Measurements from ENCODE around the gene MAN2B1.
"Not testable (repeated sequence)": the region's sequence is repeated elsewhere in the genome, so short reads cannot be mapped to it uniquely, and the experiment has no call there.

MAN2B1 gene

DNA sequence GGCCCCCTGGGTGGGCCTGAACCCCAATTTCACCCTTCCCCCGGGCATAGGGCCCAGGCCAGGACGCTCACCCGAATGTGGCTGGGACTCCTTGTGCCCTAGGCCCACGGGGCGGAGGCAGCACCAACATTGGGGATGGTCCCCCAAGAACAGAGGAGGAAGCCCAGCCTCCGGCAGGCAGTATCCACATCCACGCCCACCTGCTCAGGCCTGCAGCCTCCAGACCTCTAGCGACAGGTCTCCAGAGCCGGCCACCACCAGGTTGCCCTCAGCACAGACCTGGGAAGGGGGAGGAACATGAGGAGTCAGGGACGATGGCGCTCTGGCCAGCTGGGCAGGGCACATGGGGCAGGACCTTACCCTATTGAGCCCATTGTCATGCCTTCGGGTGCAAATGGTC lies 22.5 kb upstream of the MAN2B1 start:
- DNase-seq (ENCODE audit: low read depth), result no peak

DNA sequence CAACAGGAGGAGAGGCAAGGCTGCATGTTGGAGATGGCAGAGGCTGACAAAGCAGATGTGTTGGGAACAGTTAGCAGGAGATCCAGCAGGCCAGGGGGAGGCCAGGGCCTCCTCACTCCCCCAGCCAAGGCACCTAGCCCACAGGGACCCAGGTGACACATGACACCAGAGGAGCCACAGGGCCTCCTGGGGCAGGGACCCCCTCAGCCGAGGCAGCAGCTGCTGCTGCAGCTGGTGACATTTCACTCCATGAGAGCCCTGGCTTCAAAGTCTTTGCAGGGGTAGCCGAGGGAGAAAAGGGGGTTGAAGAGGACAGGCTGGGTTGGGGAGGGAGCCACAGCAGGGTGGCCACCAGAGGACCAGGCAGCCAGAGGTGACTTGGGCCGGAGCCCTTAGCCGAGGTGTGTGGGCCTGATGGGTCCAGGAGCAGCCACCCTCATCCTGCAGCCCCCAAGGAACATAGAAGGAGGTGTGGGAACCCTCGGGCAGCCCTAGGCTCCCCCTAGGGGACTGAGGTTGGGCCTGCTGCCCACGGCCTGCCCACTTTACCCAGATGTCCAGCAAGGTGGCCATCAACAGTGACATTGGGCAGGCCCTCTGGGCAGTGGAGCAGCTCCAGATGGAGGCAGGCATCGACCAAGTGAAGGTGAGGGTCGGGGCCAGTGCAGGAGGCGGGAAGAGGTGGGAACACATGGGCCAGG lies 21.1 kb upstream of the MAN2B1 start, which contains the start of gene GNG14:
TSS of gene GNG14 (plus strand) at position 503 of the 701 bp plus-strand sequence. CDS start at position 554, 51 bp downstream.
- DNase-seq (ENCODE audit: low read depth), result no peak

- no peak for DNase-seq (ENCODE audit: low read depth)
Measured at GRCh38 chr19:12685831-12686230, 19.3 kb upstream of the MAN2B1 start.

DNA sequence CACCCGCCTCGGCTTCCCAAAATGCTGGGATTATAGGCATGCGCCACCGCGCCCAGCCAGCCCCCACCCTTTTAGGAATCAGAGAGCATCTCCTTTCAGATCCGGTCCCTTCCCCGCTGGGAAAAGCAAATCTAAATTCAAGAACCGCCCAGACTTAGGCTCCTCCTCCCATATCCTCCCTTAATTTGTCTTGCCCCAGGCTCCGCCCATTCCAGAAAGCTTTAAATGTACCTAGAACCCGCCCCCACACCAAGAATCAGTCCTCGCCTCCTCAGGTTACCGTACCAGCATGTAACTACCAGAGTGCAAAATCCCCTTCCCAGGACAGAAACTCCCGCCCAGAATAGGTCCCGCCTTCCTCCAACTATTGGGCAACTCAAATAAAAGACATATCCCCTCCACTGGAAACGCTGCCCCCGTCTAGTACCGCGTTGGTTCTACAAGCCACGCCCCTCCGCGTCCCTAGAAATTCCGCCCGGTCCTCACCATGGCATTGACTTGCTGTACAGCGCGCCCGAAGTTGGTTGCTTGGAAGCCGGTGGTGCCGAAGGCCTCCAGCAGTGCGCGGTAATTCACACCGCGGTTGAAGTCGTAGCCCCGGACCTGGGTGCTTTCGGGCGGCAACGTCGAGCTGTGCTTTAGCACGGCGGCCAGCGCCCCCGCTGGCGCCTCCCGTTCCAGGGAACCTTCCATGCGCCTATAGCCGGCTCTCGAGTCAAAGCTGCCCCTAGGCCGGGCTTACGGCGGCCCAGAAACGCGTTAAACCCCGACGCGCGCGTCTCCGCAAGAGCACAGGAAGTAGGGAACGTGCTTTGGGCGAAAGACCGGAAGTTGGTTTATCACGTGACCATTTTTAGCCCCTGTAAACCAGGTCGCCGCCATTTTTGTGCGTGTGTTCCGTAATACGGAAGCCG lies 14.8 kb upstream of the MAN2B1 start, which contains the start of gene DHPS:
TSS of gene DHPS (minus strand) at position 807 of the 914 bp plus-strand sequence. CDS start at position 693, 114 bp downstream.
- peak; percentile 74 for DNase-seq (ENCODE audit: low read depth)

DNA sequence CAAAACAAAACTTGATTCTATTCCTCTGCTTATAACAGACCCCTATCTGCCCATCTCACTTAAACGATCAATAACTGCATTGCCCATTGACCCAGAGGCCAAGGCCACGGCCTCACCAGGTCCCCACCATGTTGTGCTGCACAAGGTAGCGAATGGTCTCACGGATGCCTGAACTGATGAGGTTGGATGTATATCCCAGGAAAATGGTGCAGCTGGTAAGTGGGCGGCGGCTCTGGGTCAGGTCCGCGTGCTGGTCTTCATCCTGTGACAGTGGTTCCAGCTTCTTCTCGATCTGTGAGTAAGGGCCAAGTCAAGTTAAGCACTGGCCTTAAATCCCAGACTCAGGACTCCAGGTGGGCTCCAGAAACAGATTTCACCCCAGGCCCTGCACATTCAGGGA lies 13.5 kb upstream of the MAN2B1 start:
- DNase-seq (ENCODE audit: low read depth), result no peak

- DNase-seq (ENCODE audit: low read depth), result not testable (repeated sequence)
Measured at GRCh38 chr19:12678039-12678438, 11.5 kb upstream of the MAN2B1 start.

DNA sequence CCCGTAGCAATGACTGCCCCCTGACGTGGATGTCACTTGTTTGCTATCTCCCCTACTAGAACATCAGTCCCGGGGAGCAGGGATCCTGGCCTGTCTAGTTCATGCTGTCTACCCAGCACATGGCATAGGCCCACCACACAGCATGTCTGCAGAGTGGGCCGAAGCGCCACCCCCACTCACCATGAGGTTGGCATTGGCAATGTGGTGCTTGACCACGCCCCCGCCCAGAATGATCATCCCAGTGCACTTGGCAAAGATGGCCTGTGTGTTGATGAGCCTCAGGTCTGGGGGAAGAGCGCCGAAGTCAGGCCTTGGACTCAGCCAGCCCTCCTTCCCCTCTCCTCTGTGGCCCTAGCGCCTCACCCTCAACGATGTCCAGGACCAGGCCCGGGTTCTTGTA lies 10.4 kb upstream of the MAN2B1 start:
- DNase-seq (ENCODE audit: low read depth), result no peak

DNA sequence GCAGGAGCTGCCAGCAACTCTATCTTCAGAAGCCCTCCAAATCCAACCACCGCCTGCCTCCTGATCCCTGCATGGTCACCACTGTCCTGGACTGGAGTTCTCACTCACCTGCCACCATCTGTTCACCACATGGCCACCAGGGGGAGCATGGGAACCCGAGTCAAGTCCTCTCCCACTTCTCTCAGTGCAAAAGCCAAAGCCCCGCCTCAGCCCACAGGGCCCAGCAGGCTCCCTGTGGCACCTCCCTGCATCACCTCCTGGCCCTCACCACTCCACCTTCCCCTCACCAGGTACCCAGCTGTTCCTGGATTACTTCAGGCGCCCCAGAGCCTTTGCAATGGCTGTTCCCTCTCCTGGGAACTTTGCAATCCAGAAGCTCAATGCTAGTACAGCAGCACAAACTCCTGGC lies 9.8 kb upstream of the MAN2B1 start:
- peak; percentile 89 for DNase-seq (ENCODE audit: low read depth)

GRCh38 chr19:12675940-12676339 lies 9.4 kb upstream of the MAN2B1 start:
- DNase-seq (ENCODE audit: low read depth), result no peak

GRCh38 chr19:12675399-12675798 lies 8.9 kb upstream of the MAN2B1 start:
- no peak for DNase-seq (ENCODE audit: low read depth)

DNA sequence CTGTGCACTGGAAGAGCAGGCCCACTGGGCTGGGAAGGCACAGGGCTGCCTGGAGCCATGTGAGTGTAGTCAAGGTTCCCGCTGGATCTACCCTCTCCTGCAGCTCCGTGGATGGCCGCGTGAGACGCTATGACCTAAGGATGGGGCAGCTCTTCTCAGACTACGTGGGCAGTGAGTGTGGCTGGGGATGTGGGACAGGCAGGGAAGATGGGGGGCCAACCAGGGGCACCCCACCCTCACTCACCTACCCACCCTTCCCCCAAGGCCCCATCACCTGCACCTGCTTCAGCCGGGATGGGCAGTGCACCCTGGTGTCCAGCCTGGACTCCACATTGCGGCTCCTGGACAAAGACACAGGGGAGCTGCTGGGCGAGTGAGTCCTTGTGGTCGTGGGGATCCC lies 6.2 kb upstream of the MAN2B1 start:
- no peak for DNase-seq (ENCODE audit: low read depth)

- no peak for DNase-seq (ENCODE audit: low read depth)
Measured at GRCh38 chr19:12670159-12670928, 3.8 kb upstream of the MAN2B1 start.

GRCh38 chr19:12669270-12670158 lies 3.0 kb upstream of the MAN2B1 start:
- DNase-seq (ENCODE audit: low read depth), result peak; percentile 57

- DNase-seq (ENCODE audit: low read depth), result no peak
Measured at GRCh38 chr19:12668932-12669269, 2.4 kb upstream of the MAN2B1 start.

- no peak for DNase-seq (ENCODE audit: low read depth)
Measured at GRCh38 chr19:12668346-12668745, 1.8 kb upstream of the MAN2B1 start.

DNA sequence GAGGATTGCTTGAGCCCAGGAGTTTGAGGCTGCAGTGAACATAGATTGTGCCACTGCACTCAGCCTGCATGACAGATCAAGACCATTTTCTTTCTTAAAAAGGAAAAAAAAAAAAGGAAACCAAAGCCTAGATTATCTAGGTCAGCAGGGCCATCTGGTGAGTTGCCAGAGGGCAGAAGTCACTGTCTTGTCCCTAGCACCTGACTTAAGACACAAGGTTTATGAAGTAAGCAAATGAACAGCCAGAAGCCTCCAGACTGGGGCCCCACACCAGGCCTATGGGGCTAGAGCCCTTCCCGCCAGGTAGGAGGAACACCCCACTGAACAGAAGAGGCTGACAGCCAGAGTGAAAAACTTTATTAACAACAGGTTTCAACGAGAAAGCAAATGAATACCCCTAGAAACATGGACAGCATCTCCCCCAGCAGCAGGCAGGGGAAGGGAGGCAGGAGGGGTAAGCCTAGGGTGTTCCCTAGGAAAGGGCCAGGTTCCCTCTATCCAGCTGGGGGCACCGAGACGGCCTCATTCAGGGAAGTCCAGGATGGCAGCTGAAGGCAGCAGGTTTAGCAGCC lies 1.3 kb upstream of the MAN2B1 start:
- DNase-seq (ENCODE audit: low read depth), result no peak

DNA sequence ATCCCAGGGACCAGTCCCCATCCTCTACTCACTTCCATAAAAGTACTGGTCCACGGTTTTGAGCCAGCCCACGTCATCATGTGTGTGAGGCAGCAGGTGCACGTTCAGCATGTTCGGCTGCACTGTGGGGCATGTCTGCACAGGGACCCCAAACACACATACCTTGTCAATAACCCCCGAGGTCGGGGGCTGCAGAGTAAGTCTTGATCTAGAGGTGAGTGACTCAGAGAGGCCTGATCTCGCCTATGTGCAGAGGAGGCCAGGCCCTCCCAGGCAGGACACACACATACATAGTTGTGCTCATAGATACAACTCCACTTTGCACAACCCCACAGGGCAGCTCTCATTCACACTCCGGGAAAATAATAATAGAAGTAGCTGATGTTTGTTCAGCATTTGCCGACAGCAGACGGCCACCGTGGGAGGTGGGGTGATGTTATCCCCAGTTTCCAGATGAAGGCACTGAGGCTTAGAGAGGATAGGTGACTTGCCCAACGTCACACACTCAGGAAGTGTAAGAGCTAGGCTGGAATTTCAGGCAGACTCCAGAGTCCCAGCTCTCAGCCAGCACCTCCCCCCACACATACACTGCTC lies 774 bp downstream of the MAN2B1 start:
- no peak for DNase-seq (ENCODE audit: low read depth)

GRCh38 chr19:12665281-12665573 lies 1.3 kb downstream of the MAN2B1 start:
- no peak for DNase-seq (ENCODE audit: low read depth)

DNA sequence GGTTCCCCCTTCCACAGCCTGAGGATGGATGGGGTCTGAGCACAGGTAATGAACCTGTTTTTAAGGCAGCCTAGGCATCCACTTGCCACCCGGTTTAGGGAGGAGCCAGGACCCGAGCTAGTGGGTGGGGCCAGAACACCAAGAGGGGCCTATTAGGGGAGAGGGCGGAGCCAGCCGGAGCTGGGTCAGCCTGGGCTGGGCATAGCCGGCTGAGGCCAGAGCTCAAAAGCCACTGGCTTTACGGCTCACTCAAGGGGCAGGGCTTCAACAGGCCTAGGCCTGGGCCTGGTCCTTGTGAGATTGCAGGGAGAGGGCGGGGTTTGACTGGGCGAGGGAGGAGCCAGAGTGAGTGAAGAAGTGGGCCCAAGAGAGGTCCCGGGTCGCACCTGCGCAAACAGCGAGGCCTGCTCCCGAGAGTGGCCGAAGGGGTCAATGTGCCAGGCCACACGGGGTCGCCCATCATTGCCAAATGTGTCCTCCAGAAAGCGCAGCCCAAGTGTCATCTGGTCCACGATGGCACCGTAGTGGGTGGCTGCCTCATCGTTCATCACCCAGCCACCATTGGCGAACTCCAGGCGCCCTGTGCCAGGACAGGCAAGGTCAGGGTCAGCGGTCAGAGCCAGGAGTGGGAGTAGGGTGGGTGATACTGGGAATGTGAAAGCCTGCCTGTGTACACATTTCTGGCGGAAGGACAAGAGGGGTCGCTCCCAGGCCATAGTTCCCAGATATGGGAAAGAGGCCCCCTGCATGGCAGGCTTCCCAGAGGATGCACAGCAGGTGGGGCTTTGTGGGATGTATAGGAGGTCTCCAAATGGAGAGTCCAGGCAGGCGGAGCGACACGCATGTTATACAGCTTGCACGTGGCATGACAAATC lies 1.9 kb downstream of the MAN2B1 start:
- DNase-seq (ENCODE audit: low read depth), result no peak

DNA sequence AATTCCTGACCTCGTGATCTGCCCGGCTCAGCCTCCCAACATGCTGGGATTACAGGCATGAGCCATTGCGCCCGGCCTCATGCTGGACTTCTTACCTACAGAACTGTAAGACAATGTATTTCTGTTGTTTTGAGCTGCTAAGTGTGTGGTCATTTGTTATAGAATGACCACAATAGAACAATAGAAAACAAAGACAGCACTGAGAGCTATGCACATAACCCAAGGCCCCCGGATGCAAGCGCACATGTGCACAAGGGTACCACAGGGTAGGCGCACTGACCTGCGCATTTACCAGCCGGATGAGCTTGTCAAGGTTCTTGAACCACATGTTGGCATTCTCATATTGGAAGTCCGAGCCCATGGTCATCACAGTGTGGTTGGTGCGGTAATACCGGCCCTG lies 5.6 kb downstream of the MAN2B1 start:
- no peak for DNase-seq (ENCODE audit: low read depth)
